Spinal cord (tissue), 10 donors: ENCODE measurements around the gene TMEM126B. TPM values are rescaled to one million over a fixed set of nuclear protein-coding genes. Genes with fewer than 3 reads are reported as not detected.
"Not testable (repeated sequence)": the region's sequence is repeated elsewhere in the genome, so short reads cannot be mapped to it uniquely, and the experiment has no call there.

Source experiments
- DNase-seq, 6 donors: peaks; one replicate each; pipeline versions ENCODE4 v3.0.0 to v3.0.0-alpha.2; 2013 to 2015; ENCODE audit warnings: low spot score in 6 of 6, low read depth in 4 of 6
- H3K27ac ChIP-seq: one replicate; pipeline ENCODE4 v1.5.1; 2013; ENCODE audit warnings: low read depth, low read length, control low read depth
- H3K27me3 ChIP-seq: one replicate; pipeline ENCODE4 v1.6.1; 2013; ENCODE audit warnings: low read length; ENCODE audit not compliant: control insufficient read depth, insufficient read depth
- H3K36me3 ChIP-seq: one replicate; pipeline ENCODE4 v1.6.1; 2013; ENCODE audit warnings: low read length; ENCODE audit not compliant: control insufficient read depth, insufficient read depth
- H3K4me1 ChIP-seq: one replicate; pipeline ENCODE4 v1.6.1; 2013; ENCODE audit warnings: low read length; ENCODE audit not compliant: control insufficient read depth, insufficient read depth
- H3K4me3 ChIP-seq: one replicate; pipeline ENCODE4 v1.5.1; 2013; ENCODE audit warnings: low read depth, low read length, control low read depth
- H3K9me3 ChIP-seq: one replicate; pipeline ENCODE4 v1.6.1; 2013; ENCODE audit warnings: low read length; ENCODE audit not compliant: control insufficient read depth, insufficient read depth
- WGBS: methylation state at CpG from one replicate; pipeline ENCODE4 v1.1.5; 2013; ENCODE audit warnings: missing lambda C conversion rate; ENCODE audit not compliant: insufficient coverage; 5-methylcytosine and 5-hydroxymethylcytosine counted together
- polyA plus RNA-seq, 2 donors: library from polyadenylated mRNA; unstranded; fragments of 120-200 nt; gene quantifications; one replicate each; pipeline ENCODE4 v1.2.1, GENCODE V29; 2013; ENCODE audit not compliant: insufficient read length in 2 of 2
- total RNA-seq, 2 donors: library from RNA; depleted of rRNA in 1 of 2; stranded (reverse); fragments of 120-200 nt in 1 of 2; fragments of >200 nt in 1 of 2; gene quantifications; one replicate each; pipeline versions ENCODE4 v1.2.3 to v1.2.4, GENCODE V29; 2013 to 2014
- donor health status: healthy.

TMEM126B gene
- total and polyA plus RNA-seq, 4 donors = 63.1 to 70.9 (median 65.8) TPM

GRCh38 chr11:85603220-85603619 lies 25.2 kb upstream of the TMEM126B start:
- Histone ChIP-seq H3K9me3 (no peaks in the 10 kb centered on the region), H3K4me1 (no peaks in the 10 kb centered on the region), H3K27ac (no peak overlapping the region), H3K4me3 (no peak overlapping the region), H3K27me3 (no peaks in the 10 kb centered on the region), H3K36me3 (no peaks in the 10 kb centered on the region)
- DNase-seq = no peak
- 100% methylated on average over 2 of the region's 4 CpGs for WGBS

GRCh38 chr11:85606237-85606636 lies 22.2 kb upstream of the TMEM126B start:
- WGBS = no CpG with 5 or more reads among the region's 3 CpGs
- not testable (repeated sequence) for DNase-seq, H3K36me3 ChIP-seq, H3K9me3 ChIP-seq, H3K27ac ChIP-seq, H3K4me1 ChIP-seq, H3K27me3 ChIP-seq, H3K4me3 ChIP-seq

- H3K27me3 ChIP-seq, H3K4me1 ChIP-seq, H3K4me3 ChIP-seq, DNase-seq, H3K36me3 ChIP-seq, H3K9me3 ChIP-seq, H3K27ac ChIP-seq: not testable (repeated sequence)
Measured at GRCh38 chr11:85608621-85609020, 19.8 kb upstream of the TMEM126B start.

GRCh38 chr11:85609286-85609685 lies 19.1 kb upstream of the TMEM126B start:
- not testable (repeated sequence) for H3K36me3 ChIP-seq, DNase-seq, H3K4me1 ChIP-seq, H3K9me3 ChIP-seq, H3K27me3 ChIP-seq, H3K27ac ChIP-seq, H3K4me3 ChIP-seq
- 82% methylated on average over 2 of the region's 2 CpGs for WGBS

- not testable (repeated sequence) for H3K9me3 ChIP-seq, H3K4me3 ChIP-seq, DNase-seq, H3K36me3 ChIP-seq, H3K27me3 ChIP-seq, H3K4me1 ChIP-seq, H3K27ac ChIP-seq
- 100% methylated on average over 1 of the region's 2 CpGs for WGBS
Measured at GRCh38 chr11:85611643-85612042, 16.8 kb upstream of the TMEM126B start.

GRCh38 chr11:85619499-85619898 lies 8.9 kb upstream of the TMEM126B start:
- Histone ChIP-seq H3K4me3 (no peak overlapping the region), H3K9me3 (no peaks in the 10 kb centered on the region), H3K4me1 (no peaks in the 10 kb centered on the region), H3K36me3 (no peaks in the 10 kb centered on the region), H3K27ac (no peak overlapping the region), H3K27me3 (no peaks in the 10 kb centered on the region)
- no CpG with 5 or more reads among the region's 6 CpGs for WGBS
- DNase-seq = no peak

- no peak for DNase-seq
- Histone ChIP-seq H3K36me3 (no peaks in the 10 kb centered on the region), H3K4me3 (no peak overlapping the region), H3K27ac (no peak overlapping the region), H3K27me3 (no peaks in the 10 kb centered on the region), H3K4me1 (no peaks in the 10 kb centered on the region), H3K9me3 (no peaks in the 10 kb centered on the region)
- WGBS = no CpG with 5 or more reads among the region's 3 CpGs
Measured at GRCh38 chr11:85620256-85620655, 8.1 kb upstream of the TMEM126B start.

- no CpG with 5 or more reads among the region's 2 CpGs for WGBS
- H3K4me3 ChIP-seq = peak overlapping the region; percentile 16
- H3K4me1 ChIP-seq = no peaks in the 10 kb centered on the region
- H3K9me3 ChIP-seq = no peaks in the 10 kb centered on the region
- no peaks in the 10 kb centered on the region for H3K36me3 ChIP-seq
- no peak overlapping the region for H3K27ac ChIP-seq
- no peaks in the 10 kb centered on the region for H3K27me3 ChIP-seq
- DNase-seq = no peak
Measured at GRCh38 chr11:85626496-85626895, 1.9 kb upstream of the TMEM126B start.

- no peaks in the 10 kb centered on the region for H3K36me3 ChIP-seq
- H3K4me3 ChIP-seq = peak within 1 kb of the TSS; percentile 84
- H3K4me1 ChIP-seq = no peaks in the 10 kb centered on the region
- peak within 1 kb of the TSS; percentile 99 for H3K27ac ChIP-seq
- H3K9me3 ChIP-seq = no peaks in the 10 kb centered on the region
- H3K27me3 ChIP-seq = no peaks in the 10 kb centered on the region
- DNase-seq = peak; percentile 29 to 80 (median 62)
- 0% methylated on average over 22 of the region's 23 CpGs for WGBS
Measured at GRCh38 chr11:85627332-85627997, 928 bp upstream of the TMEM126B start, which contains the start of gene DLG2. DLG2 (minus strand) TSS chr11:85627344.

GRCh38 chr11:85628771-85629341 lies 463 bp downstream of the TMEM126B start:
- H3K4me3 ChIP-seq = peak overlapping the region; percentile 84
- WGBS = 0% methylated on average over 5 of the region's 13 CpGs
- DNase-seq = no peak

More at GRCh38 chr11:85628771-85629341, 463 bp downstream of the TMEM126B start:
- no peaks in the 10 kb centered on the region for H3K9me3 ChIP-seq
- H3K27me3 ChIP-seq = no peaks in the 10 kb centered on the region
- H3K36me3 ChIP-seq = no peaks in the 10 kb centered on the region
- H3K27ac ChIP-seq = peak overlapping the region; percentile 76
- H3K4me1 ChIP-seq = no peaks in the 10 kb centered on the region
